NK-92 (cell line): Measurements from ENCODE around the gene PLD5.
"Not testable (repeated sequence)": the region's sequence is repeated elsewhere in the genome, so short reads cannot be mapped to it uniquely, and the experiment has no call there.

ENCODE experiments used
- DNase-seq: peaks from one replicate; lab custom pipeline; 2025; ENCODE audit not compliant: unreplicated experiment; lab: John Stamatoyannopoulos, UW

Gene PLD5

DNA sequence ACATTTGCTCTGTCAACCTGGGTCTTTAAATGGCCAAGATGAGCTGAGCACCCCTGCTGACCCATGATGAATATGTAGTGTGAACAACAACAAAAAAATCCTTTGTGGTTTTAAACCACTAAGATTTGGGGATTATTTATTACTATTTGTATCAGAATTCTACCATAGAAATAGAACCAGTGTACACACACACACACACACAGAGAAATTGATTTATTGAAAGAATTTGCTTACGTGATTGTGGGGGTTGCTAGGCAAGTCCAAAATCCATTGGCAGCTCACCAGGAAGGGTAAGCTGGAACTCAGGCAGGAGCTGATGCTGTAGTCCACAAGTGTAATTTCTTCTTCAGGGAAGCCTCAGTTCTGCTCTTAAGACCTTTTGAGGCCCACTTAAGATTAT, 443.1 kb downstream of the PLD5 start:
- DNase-seq = no peak

DNA sequence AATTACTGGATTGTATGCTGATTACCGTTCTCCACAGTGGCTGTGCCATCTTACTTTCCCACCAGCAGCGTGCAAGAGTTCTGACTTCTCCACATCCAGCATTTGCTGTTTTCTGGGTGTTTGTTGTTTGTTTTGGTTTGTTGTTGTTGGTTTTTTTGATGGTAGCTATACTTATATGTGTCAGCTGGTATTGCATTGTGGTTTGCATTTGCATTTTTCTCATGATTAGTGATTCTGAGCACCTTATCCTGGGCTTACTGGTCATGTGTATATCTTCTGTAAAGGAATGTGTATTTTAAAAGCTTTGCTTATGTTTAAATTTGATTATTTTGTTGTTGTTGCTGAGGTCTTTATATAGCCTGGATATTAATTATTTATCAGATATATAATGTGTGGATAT, 458.7 kb downstream of the PLD5 start:
- no peak for DNase-seq

DNA sequence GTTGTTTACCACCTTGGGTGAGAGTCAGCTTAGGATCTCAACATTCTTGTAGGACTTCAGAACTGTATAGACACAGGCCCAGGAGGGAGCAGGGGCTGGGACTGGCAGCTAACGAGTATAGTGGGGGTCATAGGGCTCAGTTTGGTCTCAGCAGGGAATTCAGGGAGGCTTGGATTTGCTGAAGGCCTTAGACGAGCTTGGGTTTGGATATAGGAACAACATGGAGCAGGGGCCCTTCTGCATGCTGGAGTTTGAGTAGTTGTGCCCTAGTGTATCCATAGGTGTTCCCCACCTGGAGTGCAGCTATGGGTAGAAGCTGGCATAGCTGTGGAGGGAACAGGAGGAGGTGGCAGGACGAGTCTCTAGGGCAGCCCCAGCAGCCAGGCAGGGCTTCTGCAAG, 462.2 kb downstream of the PLD5 start:
- no peak for DNase-seq

DNA sequence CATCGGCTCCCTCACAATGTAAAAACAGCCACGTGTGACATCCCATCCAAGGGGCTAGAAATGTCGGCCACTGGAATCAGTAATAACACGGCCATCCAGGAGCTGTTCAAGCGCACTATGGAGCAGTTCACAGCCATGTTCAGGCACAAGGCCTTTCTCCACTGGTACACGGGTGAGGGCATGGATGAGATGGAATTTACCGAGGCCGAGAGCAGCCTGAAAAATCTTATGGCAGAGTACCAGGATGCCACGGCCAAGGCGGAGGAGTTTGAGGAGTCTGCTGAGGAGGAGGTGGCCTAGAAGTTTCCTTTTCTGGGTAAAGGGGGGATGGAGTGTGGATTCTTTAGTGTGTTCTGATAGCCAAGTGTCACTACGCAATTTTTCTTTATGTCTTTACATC, 464.5 kb downstream of the PLD5 start:
- DNase-seq = no peak

DNA sequence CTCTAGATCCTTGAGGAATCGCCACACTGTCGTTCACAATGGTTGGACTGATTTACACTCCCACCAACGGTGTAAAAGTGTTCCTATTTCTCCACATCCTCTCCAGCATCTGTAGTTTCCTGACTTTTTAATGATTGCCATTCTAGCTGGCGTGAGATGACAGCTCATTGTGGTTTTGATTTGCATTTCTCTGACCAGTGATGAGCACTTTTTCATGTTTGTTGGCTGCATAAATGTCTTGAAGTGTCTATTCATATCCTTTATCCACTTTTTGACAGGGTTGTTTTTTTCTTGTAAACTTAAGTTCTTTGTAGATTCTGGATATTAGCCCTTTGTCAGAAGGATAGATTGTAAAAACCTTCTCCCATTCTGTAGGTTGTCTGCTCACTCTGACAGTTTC, 465.9 kb downstream of the PLD5 start:
- not testable (repeated sequence) for DNase-seq

DNA sequence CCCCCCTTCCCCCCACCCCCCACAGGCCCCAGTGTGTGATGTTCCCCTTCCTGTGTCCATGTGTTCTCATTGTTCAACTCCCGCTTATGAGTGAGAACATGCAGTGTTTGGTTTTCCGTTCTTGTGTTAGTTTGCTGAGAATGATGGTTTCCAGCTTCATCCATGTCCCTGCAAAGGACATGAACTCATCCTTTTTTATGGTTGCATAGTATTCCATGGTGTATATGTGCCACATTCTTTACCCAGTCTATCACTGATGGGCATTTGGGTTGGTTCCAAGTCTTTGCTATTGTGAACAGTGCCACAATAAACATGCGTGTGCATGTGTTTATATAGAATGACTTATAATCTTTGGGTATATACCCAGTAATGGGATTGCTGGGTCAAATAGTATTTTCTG, 466.3 kb downstream of the PLD5 start:
- DNase-seq = not testable (repeated sequence)

DNA sequence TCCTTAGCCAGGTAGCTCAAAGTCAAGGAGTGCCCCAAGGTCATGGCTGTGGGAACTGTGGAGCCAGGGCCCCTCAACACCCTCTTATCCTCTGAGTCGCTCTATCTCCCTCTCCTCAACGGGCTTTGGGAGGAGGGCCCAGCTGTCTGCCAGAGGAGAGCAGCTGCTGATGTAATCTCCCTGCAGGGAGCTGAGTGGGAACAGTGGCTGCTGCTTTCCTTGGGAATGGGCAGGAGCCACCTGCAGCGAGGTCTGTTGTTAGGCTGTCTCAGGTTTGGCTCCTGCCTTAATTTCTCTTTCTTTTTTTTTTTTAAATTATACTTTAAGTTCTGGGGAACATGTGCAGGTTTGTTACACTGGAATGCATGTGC, 466.8 kb downstream of the PLD5 start:
- DNase-seq = no peak

DNA sequence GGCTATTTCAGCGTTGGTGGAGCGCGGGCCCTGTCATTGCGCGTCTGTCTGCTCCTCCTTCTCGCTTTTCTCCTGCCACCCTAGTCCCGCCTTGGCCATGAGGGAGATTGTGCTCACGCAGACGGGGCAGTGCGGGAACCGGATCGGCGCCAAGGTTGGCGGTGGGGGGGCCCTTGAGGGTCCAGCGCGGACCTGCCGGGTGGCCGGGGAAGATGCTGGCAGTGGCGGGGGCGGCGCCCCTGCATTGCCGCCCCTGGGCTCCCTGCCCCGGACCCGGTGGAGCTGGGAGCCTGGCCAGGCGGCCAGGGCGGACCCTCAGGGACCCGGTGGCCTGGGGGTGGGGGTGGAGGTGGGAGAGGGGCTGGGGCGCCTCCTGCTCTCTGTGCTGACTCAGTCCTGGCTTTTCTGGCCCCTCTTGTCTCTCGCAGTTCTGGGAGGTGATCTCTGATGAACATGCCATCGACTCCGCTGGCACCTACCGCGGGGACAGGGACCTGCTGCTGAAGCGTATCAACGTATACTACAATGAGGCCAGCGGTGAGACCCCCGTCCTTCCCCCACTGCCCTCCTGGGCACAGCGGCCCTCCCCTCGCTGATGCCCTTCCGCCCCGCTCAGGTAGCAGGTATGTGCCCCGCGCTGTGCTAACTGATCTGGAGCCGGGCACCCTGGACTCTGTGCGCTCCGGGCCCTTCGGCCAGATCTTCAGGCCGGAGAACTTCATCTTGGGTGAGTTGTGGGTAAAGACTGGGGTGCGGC, 467.3 kb downstream of the PLD5 start:
- no peak for DNase-seq

DNA sequence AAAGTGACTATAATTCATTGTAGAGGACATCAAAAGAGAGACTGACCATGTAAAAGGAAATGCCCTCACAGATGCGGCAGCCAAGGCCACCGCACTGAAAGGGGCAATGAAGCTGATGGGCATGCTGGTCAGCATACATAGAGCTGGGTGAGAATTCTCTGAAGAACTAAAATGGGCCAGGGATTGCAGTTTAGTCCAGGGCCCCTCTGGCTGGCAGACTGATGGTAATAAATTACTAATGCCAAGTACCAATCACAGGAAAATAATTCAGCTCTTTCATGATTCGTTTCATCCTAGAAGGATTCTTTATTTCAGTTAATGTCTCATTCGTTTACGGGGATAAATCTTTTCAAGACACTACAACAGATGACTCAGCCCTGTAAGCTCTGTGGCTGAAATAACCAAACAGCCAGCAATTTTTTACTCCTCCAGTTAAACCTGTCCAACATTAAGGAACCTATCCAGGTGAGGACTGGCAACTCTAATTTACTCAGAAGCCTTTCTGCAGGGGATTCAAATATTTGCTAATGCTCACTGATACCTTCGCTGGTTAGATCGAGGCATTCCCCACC, 468.7 kb downstream of the PLD5 start:
- DNase-seq = no peak

DNA sequence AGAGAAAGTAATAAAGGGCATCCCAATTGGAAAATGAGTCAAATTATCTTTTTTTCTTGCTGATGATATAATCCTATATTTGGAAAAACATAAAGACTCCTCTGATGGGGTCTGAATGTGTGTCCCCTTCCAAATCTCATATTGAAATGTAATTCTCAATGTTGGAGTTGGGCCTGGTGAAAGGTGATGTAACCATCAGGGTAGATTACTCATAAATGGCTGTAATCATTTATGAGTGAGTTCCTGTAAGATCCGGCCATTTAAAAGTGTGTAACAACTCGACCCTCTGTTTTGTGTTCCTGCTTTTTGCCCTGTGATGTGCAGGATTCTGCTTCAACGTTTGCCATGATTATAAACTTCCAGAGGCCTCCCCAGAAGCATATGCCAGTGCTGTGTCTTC, 481.3 kb downstream of the PLD5 start:
- no peak for DNase-seq

DNA sequence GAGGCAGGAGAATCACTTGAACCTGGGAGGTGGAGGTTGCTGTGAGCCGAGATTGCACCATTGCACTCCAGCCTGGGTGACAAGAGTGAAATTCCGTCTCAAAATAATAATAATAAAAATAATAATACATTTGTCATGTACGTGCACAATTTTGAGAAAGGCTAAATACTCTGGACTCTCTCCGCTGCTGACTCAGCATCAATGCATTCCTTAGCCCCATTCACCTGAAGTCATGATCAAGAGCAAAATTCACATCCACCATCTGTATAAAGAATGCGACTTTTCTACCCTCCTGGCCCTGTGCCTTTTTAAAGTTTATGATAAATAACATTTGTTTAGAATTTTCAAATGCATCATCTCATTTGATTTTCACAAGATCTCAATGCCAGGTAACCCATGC, 490.1 kb downstream of the PLD5 start:
- DNase-seq = no peak

DNA sequence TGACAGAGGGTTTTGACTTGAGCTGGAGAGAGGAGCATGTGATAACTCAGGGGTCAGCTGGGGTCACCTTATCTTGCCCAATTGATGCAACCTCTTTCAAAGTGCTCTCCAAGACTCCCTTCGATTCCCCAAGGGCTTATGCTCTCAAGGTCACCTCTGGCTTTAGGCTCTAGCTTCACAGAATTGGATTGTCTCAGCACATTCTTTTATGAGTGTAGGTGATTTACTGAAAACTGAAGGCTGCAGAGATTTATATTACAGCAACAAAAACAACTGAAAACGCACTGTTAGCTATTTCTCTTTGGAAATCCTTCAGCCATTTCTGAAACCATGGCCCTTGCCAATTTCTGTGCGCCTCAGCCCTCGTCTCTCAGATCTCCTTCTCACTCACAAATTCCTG, 491.1 kb downstream of the PLD5 start:
- no peak for DNase-seq
